Fibroblast of the conjunctiva (primary cell): ENCODE results near the gene PTX3.
A peak's percentile ranks its signal among the peaks of the same experiment; 100 is the strongest.

Experiments used
- DNase-seq: peaks from one replicate; pipeline ENCODE4 v3.0.0-alpha.2; 2010; ENCODE audit warnings: low read depth

PTX3 gene

GRCh38 chr3:157436583-157437291 lies at the start of gene PTX3:
TSS of gene PTX3 (plus strand) at chr3:157436850. CDS start at chr3:157436934, 84 bp downstream.
- peak; percentile 94 for DNase-seq

- DNase-seq: no peak
Observed at GRCh38 chr3:157387708-157388435, 48.8 kb upstream of the PTX3 start.

- DNase-seq: no peak
Observed at GRCh38 chr3:157388976-157389375, 47.7 kb upstream of the PTX3 start.

- no peak for DNase-seq
Observed at GRCh38 chr3:157390713-157391515, 45.7 kb upstream of the PTX3 start.

- no peak for DNase-seq
Observed at GRCh38 chr3:157392104-157392503, 44.5 kb upstream of the PTX3 start.

- no peak for DNase-seq
Observed at GRCh38 chr3:157393113-157393512, 43.5 kb upstream of the PTX3 start.

- DNase-seq: no peak
Observed at GRCh38 chr3:157394411-157394810, 42.2 kb upstream of the PTX3 start.

- DNase-seq: no peak
Observed at GRCh38 chr3:157398598-157398997, 38.1 kb upstream of the PTX3 start.

GRCh38 chr3:157404381-157404780 lies 32.3 kb upstream of the PTX3 start:
- DNase-seq: no peak

- peak; percentile 17 for DNase-seq
Observed at GRCh38 chr3:157405457-157405856, 31.2 kb upstream of the PTX3 start.

GRCh38 chr3:157406394-157406793 lies 30.3 kb upstream of the PTX3 start:
- DNase-seq: no peak

GRCh38 chr3:157407769-157408168 lies 28.9 kb upstream of the PTX3 start:
- DNase-seq: no peak

- DNase-seq: no peak
Observed at GRCh38 chr3:157408499-157409149, 28.0 kb upstream of the PTX3 start.

GRCh38 chr3:157409516-157409915 lies 27.1 kb upstream of the PTX3 start:
- DNase-seq: no peak

GRCh38 chr3:157410945-157411344 lies 25.7 kb upstream of the PTX3 start:
- no peak for DNase-seq

- DNase-seq: no peak
Observed at GRCh38 chr3:157412323-157412855, 24.3 kb upstream of the PTX3 start.

- DNase-seq: no peak
Observed at GRCh38 chr3:157414861-157415260, 21.8 kb upstream of the PTX3 start.

- no peak for DNase-seq
Observed at GRCh38 chr3:157416347-157417087, 20.1 kb upstream of the PTX3 start.

- no peak for DNase-seq
Observed at GRCh38 chr3:157417247-157417646, 19.4 kb upstream of the PTX3 start.

GRCh38 chr3:157418104-157418503 lies 18.5 kb upstream of the PTX3 start:
- DNase-seq: no peak

- no peak for DNase-seq
Observed at GRCh38 chr3:157420606-157421130, 16.0 kb upstream of the PTX3 start.
